ENCODE results near the gene COQ10A. TPM values are rescaled to one million over a fixed set of nuclear protein-coding genes. Genes with fewer than 3 reads are reported as not detected.

COQ10A gene
- total and polyA plus RNA-seq, 12 donors, result 55.5 to 258 (median 147) TPM

- Histone ChIP-seq H3K4me3 (no peak overlapping the region), H3K27ac (no peak overlapping the region), H3K27me3 (no peaks in the 10 kb centered on the region), H3K9me3 (no peaks in the 10 kb centered on the region), H3K36me3 (peaks cover 0 to 38% (median 0%) of the 10 kb centered on the region in 9 donors), H3K4me1 (no peaks in the 10 kb centered on the region)
- WGBS, 2 donors, result 77 to 82% methylated on average over 8 of the region's 8 CpGs
- intact Hi-C loops (cut with DNase I), result no loop called here
- TF ChIP-seq CTCF (IDR thresholded peaks at IDR 0.05), result no peak
- ATAC-seq (no peak), DNase-seq (no peak)
Measured at GRCh38 chr12:56230432-56231183, 36.1 kb upstream of the COQ10A start.

DNA sequence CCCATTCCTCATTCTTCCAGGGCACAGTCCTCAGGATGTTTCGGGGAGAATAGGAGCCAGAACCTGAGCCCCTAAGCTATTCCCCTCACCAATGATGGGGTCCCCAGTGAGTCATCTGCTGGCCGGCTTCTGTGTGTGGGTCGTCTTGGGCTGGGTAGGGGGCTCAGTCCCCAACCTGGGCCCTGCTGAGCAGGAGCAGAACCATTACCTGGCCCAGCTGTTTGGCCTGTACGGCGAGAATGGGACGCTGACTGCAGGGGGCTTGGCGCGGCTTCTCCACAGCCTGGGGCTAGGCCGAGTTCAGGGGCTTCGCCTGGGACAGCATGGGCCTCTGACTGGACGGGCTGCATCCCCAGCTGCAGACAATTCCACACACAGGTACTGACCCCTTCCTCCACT is 35.6 kb upstream of the COQ10A start:
- DNase-seq (no peak), ATAC-seq (peak in 2 of 8 donors; percentile 8 to 16)
- no peak for TF ChIP-seq CTCF (IDR thresholded peaks at IDR 0.05)
- H3K27me3 ChIP-seq, result no peaks in the 10 kb centered on the region
- no peaks in the 10 kb centered on the region for H3K9me3 ChIP-seq
- intact Hi-C loops (cut with DNase I), result no loop called here
- no peaks in the 10 kb centered on the region for H3K4me1 ChIP-seq
- H3K4me3 ChIP-seq, result no peak overlapping the region
- no peak overlapping the region for H3K27ac ChIP-seq
- 90 to 92% methylated on average over 11 of the region's 11 CpGs for WGBS, 2 donors
- H3K36me3 ChIP-seq, result peaks cover 0 to 36% (median 0%) of the 10 kb centered on the region in 9 donors

GRCh38 chr12:56234746-56235436 is 31.9 kb upstream of the COQ10A start:
- no peak for TF ChIP-seq CTCF (IDR thresholded peaks at IDR 0.05)
- H3K9me3 ChIP-seq, result no peaks in the 10 kb centered on the region
- peaks cover 0 to 37% (median 4%) of the 10 kb centered on the region in 9 donors for H3K36me3 ChIP-seq
- H3K4me1 ChIP-seq, result no peaks in the 10 kb centered on the region
- H3K27ac ChIP-seq, result no peak overlapping the region
- H3K4me3 ChIP-seq, result no peak overlapping the region
- ATAC-seq (no peak), DNase-seq (no peak)
- intact Hi-C loops (cut with DNase I), result no loop called here
- WGBS, 2 donors, result 67 to 68% methylated on average over 16 of the region's 16 CpGs
- no peaks in the 10 kb centered on the region for H3K27me3 ChIP-seq

- DNase-seq (no peak), ATAC-seq (no peak)
- no peaks in the 10 kb centered on the region for H3K9me3 ChIP-seq
- peaks cover 0 to 49% (median 11%) of the 10 kb centered on the region in 9 donors for H3K36me3 ChIP-seq
- 93 to 94% methylated on average over 6 of the region's 6 CpGs for WGBS, 2 donors
- no peaks in the 10 kb centered on the region for H3K27me3 ChIP-seq
- no peak for TF ChIP-seq CTCF (IDR thresholded peaks at IDR 0.05)
- intact Hi-C loops (cut with DNase I), result no loop called here
- no peak overlapping the region for H3K4me3 ChIP-seq
- no peaks in the 10 kb centered on the region for H3K4me1 ChIP-seq
- no peak overlapping the region for H3K27ac ChIP-seq
Measured at GRCh38 chr12:56236091-56236490, 30.7 kb upstream of the COQ10A start.

Measured in heart right ventricle (tissue), 16 donors.